HL-60 (cell line): ENCODE results near the gene MPZ.

Experiments used
- CTCF ChIP-seq: IDR thresholded peaks from one replicate; pipeline ENCODE4 v1.5.1; 2011; ENCODE audit warnings: low read length, control low read depth, inconsistent platforms; ENCODE audit not compliant: insufficient read depth
- POLR2AphosphoS5 ChIP-seq: IDR thresholded peaks from 2 replicates; pipeline ENCODE4 v1.6.1; 2012; ENCODE audit warnings: low read depth

GRCh38 chr1:161304927-161305866 is 4.6 kb downstream of the MPZ start:
- TF ChIP-seq POLR2AphosphoS5 (no peak), CTCF (no peak)
